Calu3 (cell line): Measurements from ENCODE around the gene RERE. TPM values are rescaled to one million over a fixed set of nuclear protein-coding genes. Genes with fewer than 3 reads are reported as not detected.
A peak's percentile ranks its signal among the peaks of the same experiment; 100 is the strongest.

Experiments
- BruUV-seq: library from RNA; stranded (reverse); fragments of 400-500 nt; replicated peaks from 2 replicates; lab custom pipeline; 2021; lab: Mats Ljungman, UMichigan
- CTCF ChIA-PET: fragments of 300-600 bp; sonication (Branson Sonifier 250); formaldehyde crosslinking; loops from one replicate; lab custom pipeline; 2022; ENCODE audit warnings: antibody characterized with exemption; lab: Charles Lee
- DNase-seq: peaks from one replicate; pipeline ENCODE4 v3.0.0; 2022
- H3K27ac Mint-ChIP-seq: one replicate; pipeline ENCODE4 v1.8.0; 2022; ENCODE audit warnings: mixed read lengths; ENCODE audit not compliant: unreplicated experiment
- H3K27me3 Mint-ChIP-seq: one replicate; pipeline ENCODE4 v1.8.0; 2022; ENCODE audit warnings: mixed read lengths; ENCODE audit not compliant: unreplicated experiment
- H3K36me3 Mint-ChIP-seq: one replicate; pipeline ENCODE4 v1.8.0; 2022; ENCODE audit warnings: mild to moderate bottlenecking, moderate library complexity, mixed read lengths; ENCODE audit not compliant: insufficient read depth, unreplicated experiment
- H3K4me1 Mint-ChIP-seq: one replicate; pipeline ENCODE4 v1.8.0; 2022; ENCODE audit warnings: mild to moderate bottlenecking, low read depth, mixed read lengths; ENCODE audit not compliant: unreplicated experiment
- H3K4me3 Mint-ChIP-seq: one replicate; pipeline ENCODE4 v1.8.0; 2022; ENCODE audit warnings: mild to moderate bottlenecking, low read depth, moderate library complexity, mixed read lengths; ENCODE audit not compliant: unreplicated experiment
- H3K9me3 Mint-ChIP-seq: one replicate; pipeline ENCODE4 v1.8.0; 2022; ENCODE audit warnings: low read depth, mixed read lengths; ENCODE audit not compliant: unreplicated experiment
- CTCF ChIP-seq: fragments of 200-600 bp; IDR thresholded peaks from one replicate; pipeline ENCODE4 v1.8.0; 2022; ENCODE audit warnings: antibody characterized with exemption; ENCODE audit not compliant: unreplicated experiment
- intact Hi-C: fragments of 100-400 bp; cut with micrococcal nuclease; formaldehyde crosslinking; loops from one replicate; pipeline ENCODE4 v1.10.0; 2022; ENCODE audit not compliant: unreplicated experiment
- total RNA-seq: library from RNA; stranded (reverse); gene quantifications from 2 replicates; pipeline ENCODE4 v1.2.3, GENCODE V29; 2022

The RERE gene
- total RNA-seq, 1 experiment from 2014 or later, result 45.9 TPM

DNA sequence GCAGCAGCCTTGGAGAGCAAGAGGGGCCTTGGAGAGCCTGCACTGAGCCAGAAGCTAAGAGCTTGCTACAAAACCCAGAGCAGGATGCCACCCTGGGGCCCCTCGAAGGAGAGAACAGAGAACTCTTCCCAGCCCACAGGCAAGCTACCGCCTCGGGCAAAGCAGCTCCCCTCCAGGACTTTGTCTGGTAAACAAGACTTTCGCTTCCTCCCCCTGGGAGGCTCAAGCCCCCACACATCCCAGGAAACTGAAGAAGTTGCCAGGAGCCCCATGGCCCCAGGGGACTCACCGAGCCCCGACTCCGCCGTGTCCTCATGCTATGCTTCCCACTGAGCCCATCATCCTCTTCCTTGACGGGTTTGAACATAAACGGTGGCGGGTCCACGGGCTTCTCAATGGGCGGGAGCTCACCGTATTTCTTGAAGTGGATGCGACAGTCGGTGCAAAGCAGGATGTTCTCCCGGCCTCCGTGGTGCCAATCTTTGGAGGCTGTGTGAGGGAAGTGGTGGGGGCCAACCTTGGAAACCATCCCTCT, 453.6 kb downstream of the RERE start:
- CTCF ChIA-PET, result no interaction called here
- no TSS peak for BruUV-seq
- H3K27ac Mint-ChIP-seq, result no peak overlapping the region

GRCh38 chr1:8363186-8363766, 454.2 kb downstream of the RERE start:
- BruUV-seq, result no TSS peak
- no peaks in the 10 kb centered on the region for H3K4me1 Mint-ChIP-seq
- DNase-seq, result no peak
- no peak overlapping the region for H3K4me3 Mint-ChIP-seq
- H3K27ac Mint-ChIP-seq, result no peak overlapping the region
- intact Hi-C loops, result no loop called here
- H3K27me3 Mint-ChIP-seq, result no peaks in the 10 kb centered on the region
- no peak for TF ChIP-seq CTCF
- H3K36me3 Mint-ChIP-seq, result peaks cover 9% of the 10 kb centered on the region
- no peaks in the 10 kb centered on the region for H3K9me3 Mint-ChIP-seq
- CTCF ChIA-PET, result no interaction called here

More for the DNA sequence above, 453.6 kb downstream of the RERE start:
- no peak for DNase-seq
- intact Hi-C loops, result no loop called here
- Mint-ChIP-seq H3K36me3 (peaks cover 4% of the 10 kb centered on the region), H3K4me3 (no peak overlapping the region), H3K27me3 (no peaks in the 10 kb centered on the region), H3K9me3 (no peaks in the 10 kb centered on the region), H3K4me1 (no peaks in the 10 kb centered on the region)
- no peak for TF ChIP-seq CTCF

DNA sequence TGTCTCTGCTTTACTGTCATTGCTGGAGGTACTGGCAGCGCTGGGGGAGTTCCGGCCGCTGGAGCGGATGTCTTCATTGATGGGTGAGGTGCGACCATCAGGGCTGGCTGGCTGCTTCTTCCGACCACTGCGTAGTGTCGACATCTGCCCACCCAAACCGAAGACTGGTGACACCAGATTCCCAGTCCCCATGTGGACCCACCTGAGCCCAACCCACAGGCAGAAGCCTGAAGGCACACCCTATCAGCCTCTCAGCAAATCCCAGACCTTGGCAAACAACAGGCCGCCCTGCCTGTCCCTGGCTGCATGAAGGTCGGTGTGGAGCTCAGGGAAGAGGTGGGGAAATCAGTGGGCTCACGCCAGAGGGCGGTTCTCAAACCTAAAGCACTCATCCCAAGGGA, 454.7 kb downstream of the RERE start:
- no peak overlapping the region for H3K27ac Mint-ChIP-seq
- CTCF ChIA-PET, result no interaction called here
- H3K4me3 Mint-ChIP-seq, result no peak overlapping the region
- no peaks in the 10 kb centered on the region for H3K27me3 Mint-ChIP-seq
- TF ChIP-seq CTCF, result no peak
- intact Hi-C loops, result no loop called here
- BruUV-seq, result no TSS peak
- peaks cover 15% of the 10 kb centered on the region for H3K36me3 Mint-ChIP-seq
- H3K4me1 Mint-ChIP-seq, result no peaks in the 10 kb centered on the region
- no peak for DNase-seq
- no peaks in the 10 kb centered on the region for H3K9me3 Mint-ChIP-seq

GRCh38 chr1:8361198-8361849, 456.1 kb downstream of the RERE start:
- intact Hi-C loops, result no loop called here
- no peak overlapping the region for H3K27ac Mint-ChIP-seq
- no peaks in the 10 kb centered on the region for H3K4me1 Mint-ChIP-seq
- BruUV-seq, result TSS peak; percentile 44
- H3K27me3 Mint-ChIP-seq, result no peaks in the 10 kb centered on the region
- H3K36me3 Mint-ChIP-seq, result peaks cover 17% of the 10 kb centered on the region
- no peaks in the 10 kb centered on the region for H3K9me3 Mint-ChIP-seq
- no peak for TF ChIP-seq CTCF
- no peak overlapping the region for H3K4me3 Mint-ChIP-seq
- CTCF ChIA-PET, result interaction anchor here (0.5 kb wide), 1 partner anchor 21 kb away, joined by 6 read pairs; no protein-coding TSS in a partner anchor
- no peak for DNase-seq
